Tibial nerve (tissue), 4 donors: ENCODE measurements around the gene RAB14.

Experiments
- CTCF ChIP-seq, 5 experiments: fragments of 200-600 bp in 3 of 5; fragments of 450-650 bp in 2 of 5; sonication (generic) in 3 of 5; IDR thresholded peaks; one replicate each; pipeline ENCODE4 v1.5.1; 2016 to 2019; ENCODE audit warnings: antibody characterized with exemption in 5 of 5, mild to moderate bottlenecking in 3 of 5, moderate library complexity in 2 of 5
- EP300 ChIP-seq, 2 donors: sonication (generic); formaldehyde crosslinking; IDR thresholded peaks; one replicate each; pipeline ENCODE4 v1.6.1; 2017; ENCODE audit warnings: antibody characterized with exemption in 2 of 2, mild to moderate bottlenecking in 1 of 2
- POLR2A ChIP-seq, 2 donors: fragments of 450-650 bp; IDR thresholded peaks; one replicate each; pipeline ENCODE4 v1.6.1; 2017; ENCODE audit warnings: antibody characterized with exemption in 2 of 2, mild to moderate bottlenecking in 2 of 2, moderate library complexity in 2 of 2

DNA sequence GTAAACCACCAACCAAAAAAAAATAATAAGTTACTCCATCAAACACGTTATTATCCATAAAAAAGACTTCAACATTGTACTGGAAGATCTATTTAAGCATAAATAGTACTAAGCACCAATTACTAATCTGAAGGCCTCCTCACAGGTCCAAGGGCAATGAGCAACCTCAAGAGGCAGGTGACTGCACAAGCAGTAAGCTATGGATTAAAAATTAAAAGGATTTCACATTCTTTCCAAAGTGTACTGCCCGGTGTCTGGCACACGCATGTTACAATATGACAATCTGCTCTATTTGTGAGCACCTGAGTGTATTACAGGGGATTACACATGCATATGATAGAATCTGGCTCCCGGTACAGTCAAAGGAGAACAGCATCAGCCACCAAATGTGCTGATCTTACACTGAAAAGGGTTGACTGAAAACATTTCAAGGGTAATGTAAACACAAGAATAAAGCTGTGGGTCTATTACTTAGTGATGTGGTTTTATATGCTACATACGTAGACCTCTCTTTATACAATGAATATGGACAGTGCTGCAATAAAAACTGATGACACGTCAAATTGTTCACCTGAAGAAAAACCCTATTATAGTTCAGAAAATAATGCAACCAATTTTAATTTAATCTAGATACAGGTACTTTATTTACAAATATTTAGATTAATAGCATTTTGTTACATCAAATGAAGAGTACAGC is 22.8 kb downstream of the RAB14 start:
- TF ChIP-seq CTCF (IDR thresholded peaks at IDR 0.05) (no peak), POLR2A (IDR thresholded peaks at IDR 0.05) (no peak), EP300 (IDR thresholded peaks at IDR 0.05) (no peak)
